DOHH2 (cell line): ENCODE data around the gene MOK.

ENCODE experiments used
- H3F3A ChIP-seq: fragments of 200-600 bp; sonication (generic), shearing (Covaris generic); 2 replicates; pipeline ENCODE4 v1.6.0; 2016; ENCODE audit warnings: antibody characterized with exemption, mild to moderate bottlenecking; ENCODE audit not compliant: control insufficient read depth, insufficient read depth
- H3K27ac ChIP-seq: fragments of 200-600 bp; sonication (generic); 2 replicates; pipeline ENCODE4 v1.5.1; 2014; ENCODE audit warnings: low read depth, mild to moderate bottlenecking, low read length, moderate library complexity
- H3K27me3 ChIP-seq: fragments of 200-600 bp; sonication (generic); 2 replicates; pipeline ENCODE4 v1.6.1; 2014; ENCODE audit warnings: mild to moderate bottlenecking, low read length, mixed read lengths; ENCODE audit not compliant: control insufficient read depth
- H3K36me3 ChIP-seq: fragments of 200-600 bp; sonication (generic); 2 replicates; pipeline ENCODE4 v1.6.1; 2014; ENCODE audit warnings: mild to moderate bottlenecking, low read length, moderate library complexity, mixed read lengths; ENCODE audit not compliant: control insufficient read depth
- H3K4me1 ChIP-seq: fragments of 200-600 bp; sonication (generic); 2 replicates; pipeline ENCODE4 v1.6.1; 2014; ENCODE audit warnings: mild to moderate bottlenecking, low read length, mixed read lengths; ENCODE audit not compliant: control insufficient read depth
- H3K4me2 ChIP-seq: fragments of 200-600 bp; sonication (generic); 2 replicates; pipeline ENCODE4 v1.6.0; 2014; ENCODE audit warnings: mild to moderate bottlenecking, low read length, moderate library complexity
- H3K4me3 ChIP-seq: fragments of 200-600 bp; sonication (generic); 2 replicates; pipeline ENCODE4 v1.5.1; 2014; ENCODE audit warnings: mild to moderate bottlenecking, low read length, mixed read lengths
- H3K79me2 ChIP-seq: fragments of 200-600 bp; sonication (generic); 2 replicates; pipeline ENCODE4 v1.6.1; 2014; ENCODE audit warnings: mild to moderate bottlenecking, low read length, mixed read lengths; ENCODE audit not compliant: control insufficient read depth
- H3K9me2 ChIP-seq: fragments of 200-600 bp; sonication (generic); replicated peaks from 2 replicates; pipeline ENCODE4 v1.6.1; 2014; ENCODE audit warnings: mild to moderate bottlenecking, low read length, mixed read lengths; ENCODE audit not compliant: control insufficient read depth
- H3K9me3 ChIP-seq: fragments of 200-600 bp; sonication (generic); 2 replicates; pipeline ENCODE4 v1.6.1; 2014; ENCODE audit warnings: antibody characterized with exemption, low read length, mixed read lengths; ENCODE audit not compliant: control insufficient read depth, insufficient read depth
- H4K20me1 ChIP-seq: fragments of 200-600 bp; sonication (generic); 2 replicates; pipeline ENCODE4 v1.6.0; 2014; ENCODE audit warnings: low read depth, mild to moderate bottlenecking, antibody characterized with exemption, low read length, moderate library complexity; ENCODE audit not compliant: control insufficient read depth, insufficient read depth
- CTCF ChIP-seq: fragments of 200-600 bp; sonication (generic); IDR thresholded peaks from one replicate; pipeline ENCODE4 v1.5.1; 2014; ENCODE audit warnings: antibody characterized with exemption, mild to moderate bottlenecking, low read depth, low read length; ENCODE audit not compliant: poor library complexity, severe bottlenecking
- EZH2phosphoT487 ChIP-seq: fragments of 200-600 bp; sonication (generic); IDR thresholded peaks from 2 replicates; pipeline ENCODE4 v1.6.1; 2017; ENCODE audit warnings: borderline replicate concordance, mild to moderate bottlenecking, antibody characterized with exemption, low read length, moderate library complexity, mixed read lengths

MOK gene

GRCh38 chr14:102338724-102339123 lies 33.8 kb upstream of the MOK start:
- Histone ChIP-seq H3K9me3 (no peaks in the 10 kb centered on the region), H3K4me2 (no peak overlapping the region), H3F3A (no peaks in the 10 kb centered on the region), H3K79me2 (no peaks in the 10 kb centered on the region), H3K27ac (no peak overlapping the region), H3K4me3 (no peak overlapping the region), H3K4me1 (no peaks in the 10 kb centered on the region), H3K36me3 (peaks cover 43% of the 10 kb centered on the region), H3K27me3 (no peaks in the 10 kb centered on the region), H3K9me2 (no peaks in the 10 kb centered on the region), H4K20me1 (no peaks in the 10 kb centered on the region)
- TF ChIP-seq EZH2phosphoT487 (no peak), CTCF (no peak)

- no peaks in the 10 kb centered on the region for H3K27me3 ChIP-seq
- no peak for TF ChIP-seq EZH2phosphoT487
- TF ChIP-seq CTCF: no peak
Measured at GRCh38 chr14:102335163-102335562, 30.2 kb upstream of the MOK start.

GRCh38 chr14:102333795-102334705 lies 29.1 kb upstream of the MOK start:
- Histone ChIP-seq H3F3A (no peaks in the 10 kb centered on the region), H3K9me3 (no peaks in the 10 kb centered on the region), H3K9me2 (no peaks in the 10 kb centered on the region), H3K27me3 (no peaks in the 10 kb centered on the region), H3K4me1 (no peaks in the 10 kb centered on the region), H3K4me3 (no peak overlapping the region), H3K27ac (no peak overlapping the region), H3K79me2 (no peaks in the 10 kb centered on the region), H3K36me3 (peaks cover 32% of the 10 kb centered on the region), H3K4me2 (no peak overlapping the region), H4K20me1 (no peaks in the 10 kb centered on the region)
- TF ChIP-seq EZH2phosphoT487 (no peak), CTCF (no peak)

More at GRCh38 chr14:102335163-102335562, 30.2 kb upstream of the MOK start:
- no peak overlapping the region for H3K4me2 ChIP-seq
- no peaks in the 10 kb centered on the region for H3K9me3 ChIP-seq
- H3K36me3 ChIP-seq: peaks cover 34% of the 10 kb centered on the region
- H3K27ac ChIP-seq: no peak overlapping the region
- no peaks in the 10 kb centered on the region for H3K9me2 ChIP-seq
- no peak overlapping the region for H3K4me3 ChIP-seq
- no peaks in the 10 kb centered on the region for H4K20me1 ChIP-seq
- no peaks in the 10 kb centered on the region for H3K79me2 ChIP-seq
- no peaks in the 10 kb centered on the region for H3F3A ChIP-seq
- no peaks in the 10 kb centered on the region for H3K4me1 ChIP-seq
